Adrenal gland (tissue), 5 donors: ENCODE measurements around the gene FKBP11.

Experiments used
- POLR2A ChIP-seq, 2 donors: fragments of 450-650 bp; IDR thresholded peaks; one replicate each; pipeline ENCODE4 v1.6.1; 2017; ENCODE audit warnings: antibody characterized with exemption in 2 of 2, mild to moderate bottlenecking in 2 of 2, moderate library complexity in 1 of 2
- TF ChIP-seq, protein P1 (sequence below), 6 experiments: fragments of 450-650 bp in 4 of 6; fragments of 200-600 bp in 2 of 6; sonication (generic) in 1 of 6; IDR thresholded peaks; 1 replicate in 5 of 6; 2 replicates in 1 of 6; pipeline versions ENCODE4 v1.5.1 to v1.8.0; 2016 to 2021; ENCODE audit warnings: antibody characterized with exemption in 6 of 6, mild to moderate bottlenecking in 2 of 6, moderate library complexity in 1 of 6
- donor health status: DM: no; HTN: no; CAD: no.

GRCh38 chr12:48973531-48973930, 48.2 kb upstream of the FKBP11 start:
- TF ChIP-seq, protein P1, sequence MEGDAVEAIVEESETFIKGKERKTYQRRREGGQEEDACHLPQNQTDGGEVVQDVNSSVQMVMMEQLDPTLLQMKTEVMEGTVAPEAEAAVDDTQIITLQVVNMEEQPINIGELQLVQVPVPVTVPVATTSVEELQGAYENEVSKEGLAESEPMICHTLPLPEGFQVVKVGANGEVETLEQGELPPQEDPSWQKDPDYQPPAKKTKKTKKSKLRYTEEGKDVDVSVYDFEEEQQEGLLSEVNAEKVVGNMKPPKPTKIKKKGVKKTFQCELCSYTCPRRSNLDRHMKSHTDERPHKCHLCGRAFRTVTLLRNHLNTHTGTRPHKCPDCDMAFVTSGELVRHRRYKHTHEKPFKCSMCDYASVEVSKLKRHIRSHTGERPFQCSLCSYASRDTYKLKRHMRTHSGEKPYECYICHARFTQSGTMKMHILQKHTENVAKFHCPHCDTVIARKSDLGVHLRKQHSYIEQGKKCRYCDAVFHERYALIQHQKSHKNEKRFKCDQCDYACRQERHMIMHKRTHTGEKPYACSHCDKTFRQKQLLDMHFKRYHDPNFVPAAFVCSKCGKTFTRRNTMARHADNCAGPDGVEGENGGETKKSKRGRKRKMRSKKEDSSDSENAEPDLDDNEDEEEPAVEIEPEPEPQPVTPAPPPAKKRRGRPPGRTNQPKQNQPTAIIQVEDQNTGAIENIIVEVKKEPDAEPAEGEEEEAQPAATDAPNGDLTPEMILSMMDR (IDR thresholded peaks at IDR 0.05) = no peak
- TF ChIP-seq POLR2A (IDR thresholded peaks at IDR 0.05) = no peak
